Smooth muscle cell (in vitro differentiated cells): ENCODE data around the gene CST8. TPM values are rescaled to one million over a fixed set of nuclear protein-coding genes. Genes with fewer than 3 reads are reported as not detected.

Experiments
- DNase-seq: peaks from one replicate; lab custom pipeline; 2025; ENCODE audit not compliant: unreplicated experiment; lab: John Stamatoyannopoulos, UW
- H2AFZ ChIP-seq: fragments of 200-600 bp; sonication (generic); 2 replicates; pipeline ENCODE4 v1.6.0; 2016; ENCODE audit warnings: antibody characterized with exemption, low read depth, mild to moderate bottlenecking
- H3F3A ChIP-seq: fragments of 200-600 bp; sonication (generic); 2 replicates; pipeline ENCODE4 v1.6.0; 2017; ENCODE audit warnings: antibody characterized with exemption, low read depth
- H3K27ac ChIP-seq: fragments of 200-600 bp; sonication (generic); 2 replicates; pipeline ENCODE4 v1.5.1; 2016; ENCODE audit warnings: low read depth, mild to moderate bottlenecking
- H3K27me3 ChIP-seq: fragments of 200-600 bp; sonication (generic); 2 replicates; pipeline ENCODE4 v1.6.1; 2016; ENCODE audit warnings: low read depth, mild to moderate bottlenecking
- H3K36me3 ChIP-seq: fragments of 200-600 bp; sonication (generic); 2 replicates; pipeline ENCODE4 v1.5.1; 2016; ENCODE audit warnings: low read depth
- H3K4me1 ChIP-seq: fragments of 200-600 bp; sonication (generic); 2 replicates; pipeline ENCODE4 v1.5.1; 2016; ENCODE audit warnings: low read depth
- H3K4me2 ChIP-seq: fragments of 200-600 bp; sonication (generic); 2 replicates; pipeline ENCODE4 v1.6.0; 2016; ENCODE audit warnings: mild to moderate bottlenecking
- H3K4me3 ChIP-seq: fragments of 200-600 bp; sonication (generic); 2 replicates; pipeline ENCODE4 v1.5.1; 2016; ENCODE audit warnings: mild to moderate bottlenecking
- H3K79me2 ChIP-seq: fragments of 200-600 bp; sonication (generic); 2 replicates; pipeline ENCODE4 v1.6.0; 2016; ENCODE audit warnings: low read depth, mild to moderate bottlenecking
- H3K9ac ChIP-seq: fragments of 200-600 bp; sonication (generic); 2 replicates; pipeline ENCODE4 v1.6.0; 2016; ENCODE audit warnings: low read depth
- H3K9me3 ChIP-seq: fragments of 200-600 bp; sonication (generic); replicated peaks from 2 replicates; pipeline ENCODE4 v1.5.1; 2016; ENCODE audit warnings: low read depth
- H4K20me1 ChIP-seq: fragments of 200-600 bp; sonication (generic); 2 replicates; pipeline ENCODE4 v1.6.0; 2016; ENCODE audit warnings: low read depth
- WGBS: methylation state at CpG from one replicate; pipeline ENCODE4 v1.1.7; 2016; ENCODE audit warnings: low lambda C conversion rate; 5-methylcytosine and 5-hydroxymethylcytosine counted together
- polyA plus RNA-seq: library from polyadenylated mRNA; unstranded; fragments of >200 nt; fragmentation: Nextera tagmentation; extraction: Ambion mirVana; gene quantifications from 2 replicates; pipeline ENCODE4 v1.2.1, GENCODE V29; 2016
- small RNA-seq: library from RNA; depleted of rRNA; stranded (forward); fragments of <200 nt; gene quantifications from one replicate; pipeline ENCODE3, GENCODE V24; 2014
- total RNA-seq: library from RNA; depleted of rRNA; stranded (reverse); fragments of >200 nt; gene quantifications from 2 replicates; pipeline ENCODE4 v1.2.3, GENCODE V29; 2014
- TF ChIP-seq, protein P1 (sequence below): fragments of 200-600 bp; sonication (generic); IDR thresholded peaks from 2 replicates; pipeline ENCODE4 v1.5.1; 2017; ENCODE audit warnings: borderline replicate concordance, mild to moderate bottlenecking, antibody characterized with exemption; ENCODE audit not compliant: insufficient read depth, poor library complexity, severe bottlenecking

Gene CST8
- total and polyA plus RNA-seq, 2 experiments from 2014 or later: not detected

DNA sequence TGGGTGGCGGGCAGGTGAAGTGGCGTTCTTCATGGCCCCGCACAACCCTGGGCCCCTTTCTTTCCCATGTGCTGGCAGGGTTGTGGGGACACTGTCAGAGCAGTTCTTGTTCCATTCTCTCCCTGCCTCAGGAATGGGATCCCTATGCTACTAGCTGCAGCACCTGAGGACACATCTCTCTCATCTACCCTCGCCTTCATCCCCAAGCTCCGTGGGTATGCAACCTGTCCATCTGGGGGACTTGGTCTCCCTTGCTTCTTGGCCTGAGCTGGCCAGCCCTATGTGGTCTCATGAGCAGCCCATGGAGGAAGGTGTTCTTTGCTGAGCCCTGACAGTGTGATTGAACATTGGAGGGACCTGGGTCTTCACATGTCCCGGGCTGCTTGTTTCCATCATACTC, 53.2 kb downstream of the CST8 start:
- no peak for DNase-seq
- no peak overlapping the region for H3K27ac ChIP-seq
- no peak overlapping the region for H3K9ac ChIP-seq
- no peak overlapping the region for H3K4me2 ChIP-seq
- TF ChIP-seq, protein P1, sequence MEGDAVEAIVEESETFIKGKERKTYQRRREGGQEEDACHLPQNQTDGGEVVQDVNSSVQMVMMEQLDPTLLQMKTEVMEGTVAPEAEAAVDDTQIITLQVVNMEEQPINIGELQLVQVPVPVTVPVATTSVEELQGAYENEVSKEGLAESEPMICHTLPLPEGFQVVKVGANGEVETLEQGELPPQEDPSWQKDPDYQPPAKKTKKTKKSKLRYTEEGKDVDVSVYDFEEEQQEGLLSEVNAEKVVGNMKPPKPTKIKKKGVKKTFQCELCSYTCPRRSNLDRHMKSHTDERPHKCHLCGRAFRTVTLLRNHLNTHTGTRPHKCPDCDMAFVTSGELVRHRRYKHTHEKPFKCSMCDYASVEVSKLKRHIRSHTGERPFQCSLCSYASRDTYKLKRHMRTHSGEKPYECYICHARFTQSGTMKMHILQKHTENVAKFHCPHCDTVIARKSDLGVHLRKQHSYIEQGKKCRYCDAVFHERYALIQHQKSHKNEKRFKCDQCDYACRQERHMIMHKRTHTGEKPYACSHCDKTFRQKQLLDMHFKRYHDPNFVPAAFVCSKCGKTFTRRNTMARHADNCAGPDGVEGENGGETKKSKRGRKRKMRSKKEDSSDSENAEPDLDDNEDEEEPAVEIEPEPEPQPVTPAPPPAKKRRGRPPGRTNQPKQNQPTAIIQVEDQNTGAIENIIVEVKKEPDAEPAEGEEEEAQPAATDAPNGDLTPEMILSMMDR: no peak
- no peaks in the 10 kb centered on the region for H3F3A ChIP-seq
- no peaks in the 10 kb centered on the region for H3K27me3 ChIP-seq
- 90% methylated on average over 6 of the region's 6 CpGs for WGBS
- no peaks in the 10 kb centered on the region for H4K20me1 ChIP-seq
- no peaks in the 10 kb centered on the region for H3K79me2 ChIP-seq
- no peak overlapping the region for H3K4me3 ChIP-seq
- H2AFZ ChIP-seq: no peak overlapping the region
- H3K9me3 ChIP-seq: no peaks in the 10 kb centered on the region
- peaks cover 6% of the 10 kb centered on the region for H3K4me1 ChIP-seq
- H3K36me3 ChIP-seq: no peaks in the 10 kb centered on the region

Small RNA genes within 50 kb of the gene (small RNA-seq; reads per million reads assigned to genes)
- not detected for gene RF00019

Other genes with a start within 250 kb of the CST8 start
- 43.7 and 49.6 TPM in 2 replicates for gene NXT1, start 140.3 kb upstream of the CST8 start, total RNA-seq
- gene NXT1, start 140.3 kb upstream of the CST8 start, polyA plus RNA-seq: 45.3 and 46.1 TPM in 2 replicates
- 13.7 and 17.3 TPM in 2 replicates for gene GZF1, start 128.9 kb upstream of the CST8 start, total RNA-seq
- gene GZF1, start 128.9 kb upstream of the CST8 start, polyA plus RNA-seq: 6.0 and 7.5 TPM in 2 replicates
- 4.9 and 11.4 TPM in 2 replicates for gene NAPB, start 69.6 kb upstream of the CST8 start, total RNA-seq
- gene NAPB, start 69.6 kb upstream of the CST8 start, polyA plus RNA-seq: 0.65 and 4.5 TPM in 2 replicates
- not detected in 2 replicates for gene CSTL1, start 51.4 kb upstream of the CST8 start, total RNA-seq
- gene CSTL1, start 51.4 kb upstream of the CST8 start, polyA plus RNA-seq: not detected in 2 replicates
- not detected in 2 replicates for gene CST11, start 38.2 kb upstream of the CST8 start, total RNA-seq
- not detected in 2 replicates for gene CST11, start 38.2 kb upstream of the CST8 start, polyA plus RNA-seq
- not detected in 2 replicates for gene CST9L, start 77.4 kb downstream of the CST8 start, total RNA-seq
- not detected in 2 replicates for gene CST9L, start 77.4 kb downstream of the CST8 start, polyA plus RNA-seq
- gene CST9, start 114.8 kb downstream of the CST8 start, total RNA-seq: not detected in 2 replicates
- gene CST9, start 114.8 kb downstream of the CST8 start, polyA plus RNA-seq: not detected in 2 replicates
- gene CST3, start 146.8 kb downstream of the CST8 start, total RNA-seq: 146 and 170 TPM in 2 replicates
- gene CST3, start 146.8 kb downstream of the CST8 start, polyA plus RNA-seq: 338 and 410 TPM in 2 replicates
- not detected in 2 replicates for gene CST4, start 197.9 kb downstream of the CST8 start, total RNA-seq
- not detected in 2 replicates for gene CST4, start 197.9 kb downstream of the CST8 start, polyA plus RNA-seq